Measurements from ENCODE around the gene ERV3-1.
"Not testable (repeated sequence)": the region's sequence is repeated elsewhere in the genome, so short reads cannot be mapped to it uniquely, and the experiment has no call there.

ERV3-1 gene, protein sequence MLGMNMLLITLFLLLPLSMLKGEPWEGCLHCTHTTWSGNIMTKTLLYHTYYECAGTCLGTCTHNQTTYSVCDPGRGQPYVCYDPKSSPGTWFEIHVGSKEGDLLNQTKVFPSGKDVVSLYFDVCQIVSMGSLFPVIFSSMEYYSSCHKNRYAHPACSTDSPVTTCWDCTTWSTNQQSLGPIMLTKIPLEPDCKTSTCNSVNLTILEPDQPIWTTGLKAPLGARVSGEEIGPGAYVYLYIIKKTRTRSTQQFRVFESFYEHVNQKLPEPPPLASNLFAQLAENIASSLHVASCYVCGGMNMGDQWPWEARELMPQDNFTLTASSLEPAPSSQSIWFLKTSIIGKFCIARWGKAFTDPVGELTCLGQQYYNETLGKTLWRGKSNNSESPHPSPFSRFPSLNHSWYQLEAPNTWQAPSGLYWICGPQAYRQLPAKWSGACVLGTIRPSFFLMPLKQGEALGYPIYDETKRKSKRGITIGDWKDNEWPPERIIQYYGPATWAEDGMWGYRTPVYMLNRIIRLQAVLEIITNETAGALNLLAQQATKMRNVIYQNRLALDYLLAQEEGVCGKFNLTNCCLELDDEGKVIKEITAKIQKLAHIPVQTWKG

DNA sequence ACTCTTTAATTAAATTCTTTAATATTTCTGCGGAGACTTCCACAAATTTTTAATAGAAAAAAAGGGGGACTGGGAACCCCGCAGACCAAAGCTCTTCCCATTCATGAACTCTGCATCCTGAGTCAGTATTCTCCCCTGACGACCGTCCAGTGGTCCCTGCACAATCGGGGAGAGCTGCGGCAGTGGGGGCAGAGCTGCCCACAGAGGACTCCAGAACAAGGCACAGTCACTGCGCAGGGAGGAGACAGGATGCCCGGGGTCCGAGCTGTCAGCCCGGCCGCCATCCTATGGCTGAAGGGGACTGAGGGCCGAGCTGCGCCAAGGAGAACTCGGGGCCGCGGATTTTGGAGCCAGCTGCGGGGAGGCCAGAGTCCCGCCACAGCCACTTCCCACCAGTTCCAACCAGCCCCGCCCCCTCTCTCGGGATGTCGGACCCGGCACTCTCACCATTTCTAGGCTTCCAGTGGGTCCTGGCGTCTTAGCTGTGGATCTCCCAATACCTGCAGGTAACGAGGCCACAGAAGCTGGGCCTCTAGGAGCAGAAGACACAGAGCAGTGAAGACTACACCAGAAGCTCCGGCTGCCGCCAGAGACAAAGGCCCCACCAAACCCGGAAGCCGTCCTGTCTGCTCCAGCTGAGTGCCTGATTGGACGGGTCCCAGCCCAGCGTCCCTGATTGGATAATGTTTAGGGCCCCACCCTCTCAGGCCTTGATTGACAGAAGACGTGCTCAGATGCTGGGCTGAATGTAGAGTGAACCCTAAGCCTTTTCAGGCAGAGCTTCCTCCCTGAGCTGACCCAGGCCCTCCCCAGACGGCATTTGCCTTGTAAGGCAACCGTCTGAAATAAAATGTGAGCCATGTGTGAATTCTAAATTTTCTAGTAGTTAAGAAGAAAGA, at the start of gene ERV3-1:
TSS of gene ERV3-1 (minus strand) at position 594 of the 899 bp plus-strand sequence. CDS start 13,661 bp downstream, outside the sequence.
- H3K4me3 ChIP-seq (ENCODE audit: low read depth, low read length), result peak within 1 kb of the TSS; percentile 74

DNA sequence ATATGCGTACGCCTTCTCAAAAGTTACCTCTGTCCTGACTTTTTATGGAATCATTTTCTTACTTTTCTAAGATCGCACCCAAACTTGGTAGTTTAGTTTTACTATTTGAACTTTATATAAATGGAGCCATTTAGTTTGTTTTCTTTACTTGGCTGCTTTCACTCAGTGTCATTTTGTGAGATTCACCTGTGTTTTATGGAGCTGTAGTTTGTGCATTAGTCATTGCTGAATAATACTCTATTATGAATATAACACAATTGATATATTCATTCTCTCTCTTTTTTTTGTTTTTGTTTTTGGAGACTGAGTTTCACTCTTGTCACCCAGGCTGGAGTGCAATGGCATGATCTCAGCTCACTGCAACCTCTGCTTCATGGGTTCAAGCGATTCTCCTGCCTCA, 49.3 kb upstream of the ERV3-1 start:
- H3K4me3 ChIP-seq (ENCODE audit: low read depth, low read length), result not testable (repeated sequence)

DNA sequence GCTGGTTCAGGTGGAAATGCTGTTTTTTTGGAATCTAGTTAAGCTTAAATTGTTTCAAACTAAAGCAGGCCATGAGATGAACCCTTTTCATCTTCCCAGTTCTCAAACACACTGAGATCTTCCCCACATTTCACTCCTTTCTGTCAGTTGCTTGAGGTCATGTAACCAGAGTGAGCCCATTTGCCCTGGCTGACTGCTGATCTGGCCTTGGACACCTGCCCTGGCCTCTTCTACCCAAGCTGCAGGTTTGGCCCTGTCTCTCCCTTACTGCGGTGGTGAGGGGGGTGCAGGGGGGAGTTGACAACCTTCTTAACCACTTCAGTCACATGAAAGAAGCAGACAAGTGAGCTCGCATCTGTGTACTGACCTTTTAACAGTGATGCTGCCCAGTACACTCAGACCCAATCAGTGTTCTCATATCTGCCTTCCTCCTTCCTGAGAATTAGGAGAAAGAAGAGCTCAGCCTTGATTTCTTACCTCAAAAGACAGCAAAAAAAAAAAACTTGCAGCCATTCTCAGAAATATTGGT, 48.0 kb upstream of the ERV3-1 start:
- H3K4me3 ChIP-seq (ENCODE audit: low read depth, low read length), result not testable (repeated sequence)

DNA sequence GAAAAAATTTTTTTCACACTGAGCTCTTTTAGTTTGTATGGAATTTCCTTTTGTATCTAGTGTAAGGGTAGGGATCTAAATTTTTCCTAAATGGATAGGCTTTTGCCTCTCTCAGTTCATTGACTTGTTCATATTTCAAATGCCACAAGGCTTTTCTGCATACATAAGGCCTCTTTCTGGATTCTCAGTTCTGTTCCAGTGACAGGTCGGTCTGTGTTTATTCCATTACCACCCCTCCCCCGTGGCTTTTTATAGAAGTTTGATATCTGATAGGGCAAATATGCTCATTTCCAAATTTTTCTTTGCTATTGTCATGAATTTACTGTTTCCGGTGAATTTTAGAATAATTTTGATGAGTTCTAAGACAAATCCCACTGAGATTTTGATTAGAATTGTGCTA, 45.2 kb upstream of the ERV3-1 start:
- H3K4me3 ChIP-seq (ENCODE audit: low read depth, low read length), result not testable (repeated sequence)

DNA sequence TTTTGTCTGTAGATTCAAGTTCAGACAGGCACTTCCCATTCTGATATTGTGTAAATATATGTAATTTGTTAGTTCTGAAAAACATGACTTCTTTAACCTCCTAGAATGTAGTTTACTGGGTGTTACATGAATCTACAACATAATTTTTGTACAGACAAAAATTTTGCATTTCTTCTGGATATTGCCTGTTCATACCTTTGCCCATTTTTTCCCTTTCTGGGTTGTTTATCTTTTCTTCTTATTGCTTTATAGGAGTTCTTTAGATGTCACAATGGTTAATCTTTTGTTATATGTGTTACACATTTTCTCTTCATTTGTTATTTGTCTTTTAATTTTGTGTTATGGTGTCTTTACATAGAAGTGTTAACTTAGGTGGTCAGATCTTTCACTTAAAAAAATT, 44.7 kb upstream of the ERV3-1 start:
- H3K4me3 ChIP-seq (ENCODE audit: low read depth, low read length), result not testable (repeated sequence)

DNA sequence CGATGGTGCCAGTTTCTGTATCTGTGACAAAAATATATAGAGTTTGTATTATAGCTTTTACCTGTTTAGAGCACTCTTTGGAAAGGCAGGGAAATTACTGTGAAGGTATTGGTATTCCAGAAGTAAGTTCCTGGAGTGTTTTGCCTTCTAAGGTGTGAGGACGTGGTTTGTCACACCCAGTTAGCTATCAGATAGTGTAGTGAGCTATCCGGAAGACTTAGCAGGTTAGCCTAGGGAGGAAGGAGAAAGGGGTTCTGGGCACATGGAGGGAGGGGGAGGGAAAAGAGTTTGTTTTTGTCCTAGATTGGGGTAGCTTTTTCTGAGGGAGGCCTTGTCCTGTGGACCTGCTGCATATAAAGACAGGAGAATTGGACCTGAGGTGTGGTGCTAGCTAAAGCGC, 39.8 kb upstream of the ERV3-1 start:
- not testable (repeated sequence) for H3K4me3 ChIP-seq (ENCODE audit: low read depth, low read length)

DNA sequence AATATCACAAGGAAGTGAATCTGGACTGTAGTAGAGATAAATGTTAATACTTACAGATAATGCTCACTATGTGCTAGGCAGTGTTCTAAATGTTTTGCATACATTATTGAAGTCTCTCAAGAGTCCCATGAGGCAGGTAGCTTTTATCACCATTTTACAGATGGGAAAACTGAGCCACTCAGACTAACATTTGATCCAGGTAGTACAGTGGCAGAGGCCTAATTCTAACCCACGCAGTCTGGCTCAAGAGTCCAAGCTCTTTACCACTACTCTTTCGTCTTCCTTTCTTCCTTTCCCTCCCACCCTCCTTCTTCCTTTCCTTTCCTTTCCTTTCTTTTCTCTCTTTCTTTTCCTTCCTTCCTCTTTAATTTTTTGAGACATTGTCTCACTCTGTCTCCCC, 39.1 kb upstream of the ERV3-1 start:
- H3K4me3 ChIP-seq (ENCODE audit: low read depth, low read length), result not testable (repeated sequence)

DNA sequence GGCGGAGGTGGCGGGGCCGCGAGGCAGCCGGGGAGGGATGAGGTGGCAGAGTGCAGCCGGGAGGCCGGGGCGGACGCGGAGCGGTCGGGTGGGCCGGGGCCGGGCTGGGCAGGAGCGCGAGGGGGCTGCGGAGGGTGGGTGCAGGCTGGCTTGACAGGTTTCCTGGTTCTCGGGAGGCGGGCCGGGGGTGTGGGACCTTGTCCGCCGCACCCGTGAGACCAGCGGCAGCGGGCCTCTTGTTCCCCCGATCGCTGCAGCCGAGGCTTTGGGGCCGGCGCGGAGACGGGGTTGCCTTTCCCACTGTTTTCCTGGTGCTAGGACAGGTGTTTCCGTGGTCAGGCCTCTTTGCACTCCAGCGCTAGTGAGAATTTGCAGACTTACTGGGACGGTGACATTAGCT, 32.3 kb upstream of the ERV3-1 start:
- peak overlapping the region; percentile 74 for H3K4me3 ChIP-seq (ENCODE audit: low read depth, low read length)

DNA sequence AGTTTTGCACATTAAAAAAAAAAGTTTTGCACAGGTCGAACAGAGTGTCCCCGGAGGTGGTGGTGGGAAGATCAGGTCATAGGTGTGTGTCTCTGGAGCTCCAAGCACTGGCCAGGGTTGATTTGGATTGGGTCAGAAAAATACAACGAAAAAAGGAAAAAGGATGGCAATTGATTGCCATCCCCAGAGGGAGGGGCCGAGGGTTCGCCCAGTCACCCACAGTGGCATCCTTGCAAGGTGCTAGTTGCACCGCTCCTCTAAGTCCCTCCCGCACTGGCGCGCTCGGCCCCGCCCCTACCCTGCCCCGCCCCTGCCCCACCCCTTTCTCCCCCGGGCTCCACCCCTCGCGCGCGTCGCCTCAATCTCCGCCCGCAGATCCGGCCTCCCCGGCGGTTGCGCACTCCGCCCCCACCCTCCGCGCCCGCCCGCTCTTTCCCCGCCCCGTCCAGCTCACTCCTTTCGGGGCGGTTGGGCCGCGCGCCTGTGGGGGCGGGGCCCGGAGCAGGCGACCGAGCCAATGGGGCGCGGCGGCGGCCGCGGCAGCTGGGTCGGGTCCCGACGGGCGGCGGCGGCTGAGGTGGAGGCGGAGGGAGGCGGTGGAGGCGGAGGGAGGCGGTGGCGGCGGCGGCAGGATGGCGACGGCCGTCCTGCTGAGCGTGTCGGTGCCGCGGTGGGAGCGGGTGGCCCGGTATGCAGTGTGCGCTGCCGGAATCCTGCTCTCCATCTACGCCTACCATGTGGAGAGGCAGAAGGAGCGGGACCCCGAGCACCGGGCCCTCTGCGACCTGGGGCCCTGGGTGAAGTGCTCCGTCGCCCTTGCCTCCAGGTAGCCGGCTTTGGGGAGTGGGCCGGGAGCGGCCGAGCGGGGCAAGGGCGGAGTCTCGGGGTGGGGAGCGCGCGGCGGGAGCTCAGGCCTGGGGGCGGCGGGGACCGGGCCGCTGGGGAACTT, 31.5 kb upstream of the ERV3-1 start:
- peak overlapping the region; percentile 47 for H3K4me3 ChIP-seq (ENCODE audit: low read depth, low read length)

DNA sequence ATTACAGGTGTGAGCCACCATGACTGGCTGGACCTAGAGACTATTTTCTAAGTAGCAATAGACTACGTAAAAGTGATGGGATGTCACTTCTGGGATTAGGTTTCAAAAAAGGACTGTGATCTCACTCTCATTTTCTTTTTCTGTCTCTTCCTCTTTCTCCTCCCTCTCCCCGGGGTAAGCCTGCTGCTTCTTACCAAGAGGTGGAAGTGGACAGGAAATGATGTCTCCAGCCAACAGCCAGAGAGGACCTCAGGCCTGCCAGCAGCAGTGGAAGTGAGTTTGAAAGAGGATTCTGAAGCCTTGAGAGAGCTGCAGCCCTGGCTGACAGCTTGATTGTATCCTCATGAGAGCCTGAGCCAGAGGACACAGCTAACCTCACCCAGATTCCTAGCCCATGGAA, 30.0 kb upstream of the ERV3-1 start:
- not testable (repeated sequence) for H3K4me3 ChIP-seq (ENCODE audit: low read depth, low read length)

DNA sequence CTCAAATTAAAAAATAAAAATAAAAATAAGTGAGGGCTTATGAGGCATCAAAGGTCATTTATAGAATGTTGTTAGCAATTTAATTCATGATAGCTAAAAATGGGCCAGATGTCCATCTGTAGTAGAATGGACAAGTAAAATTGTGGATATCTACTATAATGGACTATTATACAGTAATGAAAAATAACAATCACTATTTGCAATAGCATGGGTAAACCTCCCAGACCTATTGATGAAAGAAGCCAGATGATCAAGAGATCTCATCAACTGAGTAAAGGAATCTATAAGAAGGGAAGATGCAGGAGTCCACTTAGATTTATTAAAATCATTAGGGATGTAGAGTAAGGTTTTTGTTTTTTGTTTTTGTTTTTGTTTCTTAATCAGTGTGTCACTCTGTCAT, 29.0 kb upstream of the ERV3-1 start:
- not testable (repeated sequence) for H3K4me3 ChIP-seq (ENCODE audit: low read depth, low read length)

DNA sequence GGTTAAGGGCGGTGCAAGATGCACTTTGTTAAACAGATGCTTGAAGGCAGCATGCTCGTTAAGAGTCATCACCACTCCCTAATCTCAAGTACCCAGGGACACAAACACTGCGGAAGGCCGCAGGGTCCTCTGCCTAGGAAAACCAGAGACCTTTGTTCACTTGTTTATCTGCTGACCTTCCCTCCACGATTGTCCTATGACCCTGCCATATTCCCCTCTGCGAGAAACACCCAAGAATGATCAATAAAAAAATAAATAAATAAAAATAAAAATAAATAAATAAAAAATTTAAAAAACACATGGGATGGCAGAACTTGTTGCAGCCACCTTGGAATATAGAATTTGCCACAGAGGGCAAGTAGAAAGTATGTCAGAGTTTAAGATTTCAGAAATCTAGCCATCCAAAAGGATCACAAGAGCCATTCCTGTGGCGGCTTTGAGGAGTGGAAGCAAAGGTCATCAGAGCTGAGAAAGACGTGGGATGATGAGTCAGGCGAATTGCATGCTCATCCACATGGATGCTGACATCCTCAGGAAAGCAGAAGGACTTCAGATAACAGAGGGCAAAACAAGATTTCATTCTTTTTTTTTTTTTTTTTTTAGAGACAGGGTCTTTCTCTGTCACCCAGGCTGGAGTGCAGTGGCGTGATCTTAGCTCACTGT, 27.8 kb upstream of the ERV3-1 start:
- H3K4me3 ChIP-seq (ENCODE audit: low read depth, low read length), result not testable (repeated sequence)

DNA sequence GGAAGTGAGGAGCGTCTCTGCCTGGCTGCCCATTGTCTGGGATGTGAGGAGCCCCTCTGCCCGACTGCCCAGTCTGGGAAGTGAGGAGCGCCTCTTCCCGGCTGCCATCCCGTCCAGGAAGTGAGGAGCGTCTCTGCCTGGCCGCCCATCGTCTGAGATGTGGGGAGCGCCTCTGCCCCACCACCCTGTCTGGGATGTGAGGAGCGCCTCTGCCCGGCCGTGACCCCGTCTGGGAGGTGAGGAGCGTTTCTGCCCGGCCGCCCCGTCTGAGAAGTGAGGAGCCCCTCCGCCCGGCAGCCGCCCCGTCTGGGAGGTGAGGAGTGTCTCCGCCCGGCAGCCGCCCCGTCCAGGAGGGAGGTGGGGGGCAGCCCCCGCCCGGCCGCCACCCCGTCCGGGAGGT, 26.9 kb upstream of the ERV3-1 start:
- H3K4me3 ChIP-seq (ENCODE audit: low read depth, low read length), result not testable (repeated sequence)

DNA sequence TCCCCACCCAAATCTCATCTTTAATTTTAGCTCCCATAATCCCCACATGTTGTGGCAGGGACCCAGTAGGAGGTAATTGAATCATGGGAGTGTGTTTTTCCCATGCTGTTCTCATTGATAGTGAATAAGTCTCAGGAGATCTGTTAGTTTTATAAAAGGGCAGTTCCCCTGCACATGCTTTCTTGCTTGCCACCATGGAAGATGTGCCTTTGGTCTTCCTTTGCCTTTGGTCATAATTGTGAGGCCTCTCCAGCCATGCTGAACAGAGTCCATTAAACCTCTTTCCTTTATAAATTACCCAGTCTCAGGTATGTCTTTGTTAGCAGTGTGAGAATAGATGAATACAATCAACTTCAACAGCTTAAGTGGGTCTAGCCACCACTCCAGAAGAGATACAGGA, 18.5 kb upstream of the ERV3-1 start:
- H3K4me3 ChIP-seq (ENCODE audit: low read depth, low read length), result not testable (repeated sequence)

DNA sequence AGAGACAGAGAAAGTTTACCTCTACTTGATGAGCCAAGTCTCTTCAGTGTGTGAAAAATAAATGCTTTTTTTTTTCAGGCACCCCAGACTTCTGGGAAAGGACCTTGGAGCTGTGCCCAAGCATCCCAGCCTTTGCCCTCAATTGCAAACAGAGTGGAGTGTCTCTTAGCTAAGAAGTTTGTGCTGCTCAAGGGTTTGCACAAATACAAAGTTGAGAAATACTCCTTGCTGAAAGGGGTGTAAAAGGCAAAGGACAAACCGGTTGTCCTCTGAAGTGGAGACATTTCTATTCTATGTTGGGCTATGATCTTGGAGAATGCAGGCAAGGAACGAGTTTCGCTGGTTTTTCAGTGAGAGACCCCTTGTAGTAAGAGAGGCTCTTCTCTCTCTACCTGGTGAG, 14.5 kb upstream of the ERV3-1 start:
- not testable (repeated sequence) for H3K4me3 ChIP-seq (ENCODE audit: low read depth, low read length)

DNA sequence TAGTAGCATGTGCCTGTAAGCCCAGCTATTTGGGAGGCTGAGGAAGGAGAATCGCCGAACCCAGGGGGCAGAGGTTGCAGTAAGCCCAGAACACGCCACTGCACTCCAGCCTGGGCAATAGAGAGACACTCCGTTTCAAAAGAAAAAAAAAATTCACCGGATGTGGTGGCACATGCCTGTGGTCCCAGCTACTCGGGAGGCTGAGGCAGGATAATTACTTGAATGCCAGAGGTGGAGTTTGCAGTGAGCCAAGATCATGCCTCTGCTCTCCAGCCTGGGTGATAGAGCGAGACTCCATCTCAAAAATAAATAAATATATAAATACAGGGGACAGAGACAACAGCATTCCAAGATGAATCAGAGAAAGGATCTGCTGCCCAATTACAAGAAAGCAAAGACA, 3.4 kb upstream of the ERV3-1 start:
- not testable (repeated sequence) for H3K4me3 ChIP-seq (ENCODE audit: low read depth, low read length)

DNA sequence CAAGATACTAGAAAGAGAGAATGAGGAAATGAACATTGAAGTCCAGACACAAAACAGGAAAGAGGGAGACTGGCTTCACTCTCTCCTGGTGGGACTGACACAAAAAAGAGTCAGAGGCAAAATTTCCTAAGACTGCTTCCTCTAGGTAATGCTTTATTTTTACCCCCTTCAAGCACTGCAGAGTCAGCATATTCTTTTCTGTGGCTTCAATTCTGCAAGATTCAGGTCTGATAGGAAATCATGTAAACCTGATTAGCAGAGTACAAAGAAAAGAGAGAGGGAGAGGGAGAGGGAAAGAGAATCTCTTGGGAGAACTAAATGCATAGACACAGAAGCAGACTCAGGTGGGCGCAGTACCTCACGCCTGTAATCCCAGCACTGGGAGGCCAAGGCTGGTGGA, 2.9 kb upstream of the ERV3-1 start:
- not testable (repeated sequence) for H3K4me3 ChIP-seq (ENCODE audit: low read depth, low read length)

DNA sequence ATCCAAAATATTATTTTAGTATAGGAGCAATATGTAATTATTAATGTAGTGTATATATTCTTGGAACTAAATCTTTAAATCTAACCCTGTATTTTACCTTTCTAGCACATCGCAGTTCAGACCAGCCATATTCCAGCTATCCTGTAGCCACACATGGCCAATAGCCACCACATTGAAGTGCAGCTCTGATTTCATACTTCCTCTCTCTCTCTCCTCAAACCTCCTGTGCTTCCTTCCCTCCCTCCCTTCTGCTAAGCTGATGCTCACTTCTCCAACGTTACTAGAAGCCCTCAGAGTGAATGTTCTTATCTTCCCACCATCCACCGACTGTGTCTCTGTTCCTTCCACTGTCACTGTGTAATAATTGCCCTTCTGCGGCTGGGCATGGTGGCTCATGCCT, 549 bp upstream of the ERV3-1 start:
- H3K4me3 ChIP-seq (ENCODE audit: low read depth, low read length), result not testable (repeated sequence)

DNA sequence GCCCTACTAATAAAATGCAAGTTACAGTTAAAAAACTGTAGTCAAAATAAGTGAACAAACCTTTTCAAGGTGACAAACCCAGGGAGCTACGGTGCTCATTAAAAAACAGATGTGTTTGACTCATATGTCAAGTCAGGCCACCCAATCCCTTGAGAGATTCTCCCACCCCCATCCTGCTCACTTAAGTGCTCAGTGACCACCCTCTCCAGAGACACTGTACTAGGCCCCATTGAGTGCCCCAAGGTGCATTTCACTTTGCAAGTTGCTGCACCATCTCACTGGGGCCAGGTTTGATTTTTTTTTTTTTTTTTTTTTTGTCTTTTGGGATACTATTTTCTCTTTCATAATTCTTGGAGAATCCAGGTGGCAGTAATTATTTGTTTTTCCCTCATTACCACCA, 1.9 kb downstream of the ERV3-1 start:
- H3K4me3 ChIP-seq (ENCODE audit: low read depth, low read length), result no peak overlapping the region
